HL-60/S4 treated with phorbol 12-myristate 13-acetate at 8.2 ng/mL for 4 days and 3 days (cell line): Measurements from ENCODE around the gene SLC17A4.
"Not testable (repeated sequence)": the region's sequence is repeated elsewhere in the genome, so short reads cannot be mapped to it uniquely, and the experiment has no call there.

ENCODE experiments used
- in situ Hi-C: fragments of 300-500 bp; cut with MboI; formaldehyde crosslinking; loops from 2 replicates; pipeline ENCODE4 v1.15.0; 2022; ENCODE audit warnings: low sequenced_read_pairs

The SLC17A4 gene

GRCh38 chr6:25754535-25754934, at the start of gene SLC17A4:
Gene SLC17A4 (plus strand): TSS chr6:25754742. CDS start chr6:25761963, 7,221 bp downstream.
- in situ Hi-C loops: no loop called here

- in situ Hi-C loops: no loop called here
These were observed 48.1 kb upstream of the SLC17A4 start for GRCh38 chr6:25706314-25707014.

GRCh38 chr6:25709761-25710160, 44.8 kb upstream of the SLC17A4 start:
- in situ Hi-C loops: no loop called here

GRCh38 chr6:25710287-25710686, 44.3 kb upstream of the SLC17A4 start:
- in situ Hi-C loops: no loop called here

- in situ Hi-C loops: no loop called here
These were observed 40.7 kb upstream of the SLC17A4 start for GRCh38 chr6:25713824-25714223.

GRCh38 chr6:25714765-25715164, 39.8 kb upstream of the SLC17A4 start:
- in situ Hi-C loops: no loop called here

- in situ Hi-C loops: no loop called here
These were observed 38.7 kb upstream of the SLC17A4 start for GRCh38 chr6:25715794-25716193.

- in situ Hi-C loops: no loop called here
These were observed 36.4 kb upstream of the SLC17A4 start for GRCh38 chr6:25717866-25718740.

- in situ Hi-C loops: no loop called here
These were observed 28.2 kb upstream of the SLC17A4 start for GRCh38 chr6:25726122-25726911.

- in situ Hi-C loops: no loop called here
These were observed 27.5 kb upstream of the SLC17A4 start for GRCh38 chr6:25727028-25727427.

- in situ Hi-C loops: no loop called here
These were observed 23.6 kb upstream of the SLC17A4 start for GRCh38 chr6:25730907-25731306.

- in situ Hi-C loops: no loop called here
These were observed 22.8 kb upstream of the SLC17A4 start for GRCh38 chr6:25731721-25732120.

- in situ Hi-C loops: no loop called here
These were observed 21.9 kb upstream of the SLC17A4 start for GRCh38 chr6:25732468-25733198.

- in situ Hi-C loops: no loop called here
These were observed 19.3 kb upstream of the SLC17A4 start for GRCh38 chr6:25735261-25735660.

GRCh38 chr6:25743868-25744267, 10.7 kb upstream of the SLC17A4 start:
- in situ Hi-C loops: no loop called here

GRCh38 chr6:25745836-25746235, 8.7 kb upstream of the SLC17A4 start:
- in situ Hi-C loops: no loop called here

- in situ Hi-C loops: no loop called here
These were observed 7.6 kb upstream of the SLC17A4 start for GRCh38 chr6:25746968-25747367.

- in situ Hi-C loops: no loop called here
These were observed 7.1 kb upstream of the SLC17A4 start for GRCh38 chr6:25747477-25747876.

- in situ Hi-C loops: no loop called here
These were observed 6.5 kb upstream of the SLC17A4 start for GRCh38 chr6:25748049-25748448.

- in situ Hi-C loops: not testable (repeated sequence)
These were observed 5.7 kb upstream of the SLC17A4 start for GRCh38 chr6:25748601-25749517.
